ENCODE results near the gene KIF20B.

GRCh38 chr10:89799573-89799972, 98.2 kb downstream of the KIF20B start:
- no peak for TF ChIP-seq CTCF (IDR thresholded peaks at IDR 0.05)
- no peak for TF ChIP-seq POLR2A (IDR thresholded peaks at IDR 0.05)

Measured in Peyer's patch (tissue), 4 donors.